ENCODE data around the gene ZNF496. TPM values are rescaled to one million over a fixed set of nuclear protein-coding genes. Genes with fewer than 3 reads are reported as not detected.

ZNF496 gene
- total and polyA plus RNA-seq, 9 of the 15 experiments (the other 6 are each of a cell fraction or from before 2014, with no cell fraction given), result 4.3 to 54.0 (median 31.3) TPM

- TF ChIP-seq CTCFL (IDR thresholded peaks at IDR 0.05; ENCODE audit: borderline replicate concordance, insufficient read depth, low read depth, low read length, poor library complexity, severe bottlenecking) (peak; percentile 45), FIP1L1 (IDR thresholded peaks at IDR 0.05; ENCODE audit: low read depth, low read length, poor library complexity, severe bottlenecking) (no peak), HNRNPUL1 (IDR thresholded peaks at IDR 0.05; ENCODE audit: low read length) (no peak), KDM1A (IDR thresholded peaks at IDR 0.05) (no peak), PHF20 (IDR thresholded peaks at IDR 0.05; ENCODE audit: partially characterized antibody) (peak; percentile 59), NBN (IDR thresholded peaks at IDR 0.05; ENCODE audit: low read depth) (no peak), NRF1 (conservative IDR thresholded peaks at IDR 0.05 in 1 of 2, IDR thresholded peaks at IDR 0.05 in 1 of 2) (no peak), HNRNPK (IDR thresholded peaks at IDR 0.05; ENCODE audit: low read depth, low read length, poor library complexity, severe bottlenecking) (no peak), E2F6 (IDR thresholded peaks at IDR 0.05; ENCODE audit: borderline replicate concordance in 1 of 2, extremely low read depth in 1 of 2, insufficient read depth in 1 of 2, insufficient read length in 1 of 2, low read depth in 1 of 2, low read length in 1 of 2, poor library complexity in 1 of 2, severe bottlenecking in 1 of 2) (peak in 1 of 2 experiments; percentile 21), CHD2 (IDR thresholded peaks at IDR 0.05; ENCODE audit: low read depth, low read length) (no peak)
Measured at GRCh38 chr1:247287460-247287859, 44.2 kb downstream of the ZNF496 start (continued).
